HG03066 (cell line): ENCODE measurements around the gene CHD5.
"Not testable (repeated sequence)": the region's sequence is repeated elsewhere in the genome, so short reads cannot be mapped to it uniquely, and the experiment has no call there.

Experiments
- ATAC-seq: cut with Tn5 transposase; IDR thresholded peaks from one replicate; pipeline ENCODE4 v1.9.1; 2021; ENCODE audit warnings: low read depth; ENCODE audit not compliant: unreplicated experiment

CHD5 gene

DNA sequence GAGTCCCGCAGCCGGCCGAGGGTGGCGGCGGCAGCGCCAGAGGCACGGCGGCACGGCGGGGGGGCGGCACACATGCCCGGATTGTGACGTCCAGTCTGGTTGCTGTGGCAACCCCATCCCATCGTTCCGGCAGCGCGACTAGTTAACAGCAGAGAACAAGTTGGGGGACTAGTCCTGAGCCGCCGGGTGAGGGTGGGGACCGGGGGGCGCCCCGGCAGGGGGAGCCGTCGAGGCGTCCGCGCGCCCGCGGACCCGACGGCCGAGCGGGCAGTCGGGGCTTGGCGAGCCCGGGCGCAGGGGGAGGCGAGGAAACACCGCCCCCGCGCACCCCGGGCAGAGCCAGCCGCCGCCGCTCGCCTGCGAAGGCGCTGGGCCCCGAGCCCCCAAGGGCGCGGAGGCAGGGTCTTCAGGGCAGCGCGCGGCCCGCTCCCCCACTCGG is at the start of gene CHD5:
TSS of gene CHD5 (minus strand) at position 54 of the 439 bp plus-strand sequence. CDS start 298 bp downstream, outside the sequence.
- no peak for ATAC-seq

DNA sequence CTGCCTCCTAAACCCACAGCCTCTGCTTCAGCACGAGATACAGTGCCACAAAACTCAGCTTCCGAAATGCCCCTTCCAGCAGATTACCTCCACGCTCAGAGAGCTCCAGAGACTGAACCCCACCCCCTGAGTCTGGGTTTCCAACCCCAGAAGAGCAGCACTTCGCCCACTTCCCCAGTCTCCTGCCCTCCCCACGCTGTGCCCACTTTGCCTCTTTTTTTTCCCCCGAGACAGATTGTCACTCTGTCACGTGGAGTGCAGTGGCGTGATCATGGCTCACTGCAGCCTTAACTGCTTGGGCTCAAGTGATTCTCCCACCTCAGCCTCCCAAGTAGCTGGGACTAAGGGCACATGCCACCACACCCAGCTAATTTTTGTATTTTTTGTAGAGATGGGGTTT is 45.5 kb upstream of the CHD5 start:
- no peak for ATAC-seq

DNA sequence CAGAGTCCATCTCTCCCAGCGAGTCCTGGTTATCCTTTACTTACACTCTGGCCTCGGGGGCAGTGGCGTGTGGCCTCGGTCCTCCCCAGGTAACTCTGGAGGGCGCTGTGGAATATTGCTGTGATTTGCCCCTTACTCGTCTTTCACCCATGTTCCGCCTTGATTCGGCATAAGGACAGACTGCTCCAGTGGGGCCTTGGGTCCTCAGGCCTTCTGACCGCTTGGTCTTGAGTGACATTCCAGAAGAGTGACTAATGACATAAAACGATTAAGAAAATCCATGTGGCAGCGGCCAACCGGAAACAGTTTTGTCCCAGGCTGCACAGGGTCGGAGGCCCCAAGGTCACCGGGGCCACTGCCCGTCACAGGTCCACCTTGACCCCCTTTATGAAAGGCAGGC is 44.6 kb upstream of the CHD5 start:
- no peak for ATAC-seq

DNA sequence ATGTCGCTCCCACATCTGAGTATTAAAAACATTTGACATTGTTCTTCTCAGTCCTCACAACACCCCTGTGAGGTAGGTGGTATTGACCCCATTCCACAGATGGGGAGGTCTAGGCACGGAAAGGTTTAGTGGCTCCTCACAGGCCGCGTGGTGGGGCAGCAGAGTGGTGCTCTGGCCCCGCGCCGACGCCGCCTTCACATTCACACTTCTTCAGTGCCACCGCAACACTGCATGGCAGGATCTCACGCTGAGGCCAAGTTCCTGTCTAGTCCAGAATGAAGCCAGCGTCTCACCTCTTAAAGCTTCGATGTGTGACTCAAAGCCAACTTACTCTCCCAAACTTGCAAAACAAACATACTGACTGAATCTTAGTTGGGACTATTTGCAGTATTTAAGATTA is 43.5 kb upstream of the CHD5 start:
- no peak for ATAC-seq

DNA sequence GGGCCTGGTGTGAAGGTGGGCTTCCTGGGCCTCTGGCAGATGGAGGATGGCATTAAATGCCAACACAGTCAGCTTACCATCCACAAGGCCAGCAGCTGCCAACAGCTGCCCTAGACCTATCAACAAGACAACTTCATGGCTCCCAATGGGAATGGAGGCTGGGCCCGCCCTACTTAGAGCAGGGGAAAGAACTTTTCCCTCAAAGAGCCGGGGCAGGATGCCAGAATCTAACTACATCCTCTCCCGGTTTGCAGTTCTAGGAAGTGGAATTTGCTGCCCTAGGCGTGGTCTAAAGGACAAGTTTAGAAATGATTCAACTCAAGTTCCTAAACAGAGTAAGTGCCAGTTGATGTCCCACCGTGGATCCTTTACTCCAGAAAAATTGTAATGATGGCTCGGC is 42.5 kb upstream of the CHD5 start:
- ATAC-seq = no peak

DNA sequence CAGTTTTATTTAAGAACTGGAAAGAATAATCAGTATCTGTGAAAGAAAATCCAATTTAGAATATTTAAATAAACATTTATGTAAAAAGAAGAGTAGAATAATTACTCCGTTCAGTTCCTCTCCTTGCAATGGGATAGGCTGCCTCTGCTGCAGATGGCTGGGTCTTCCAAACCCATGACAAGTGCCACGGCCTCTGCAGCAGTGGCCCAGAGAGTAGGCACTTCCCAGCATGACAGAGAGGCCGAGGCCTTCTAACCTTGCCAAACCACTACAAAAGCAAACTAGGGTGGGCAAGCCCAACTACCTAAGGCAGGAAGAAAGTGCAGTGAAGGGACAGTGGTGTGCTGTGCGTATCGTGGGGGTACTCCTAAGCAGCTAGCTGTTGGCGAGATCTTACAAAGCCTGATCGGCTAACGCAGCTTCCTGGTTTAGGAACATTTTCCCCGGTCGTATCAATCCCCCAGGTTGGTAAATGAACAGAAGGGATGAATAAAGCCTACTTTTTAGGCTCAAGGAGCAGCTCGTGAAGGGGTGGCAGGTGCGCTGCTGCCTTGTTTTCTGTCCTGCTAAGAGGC is 41.2 kb upstream of the CHD5 start:
- no peak for ATAC-seq

DNA sequence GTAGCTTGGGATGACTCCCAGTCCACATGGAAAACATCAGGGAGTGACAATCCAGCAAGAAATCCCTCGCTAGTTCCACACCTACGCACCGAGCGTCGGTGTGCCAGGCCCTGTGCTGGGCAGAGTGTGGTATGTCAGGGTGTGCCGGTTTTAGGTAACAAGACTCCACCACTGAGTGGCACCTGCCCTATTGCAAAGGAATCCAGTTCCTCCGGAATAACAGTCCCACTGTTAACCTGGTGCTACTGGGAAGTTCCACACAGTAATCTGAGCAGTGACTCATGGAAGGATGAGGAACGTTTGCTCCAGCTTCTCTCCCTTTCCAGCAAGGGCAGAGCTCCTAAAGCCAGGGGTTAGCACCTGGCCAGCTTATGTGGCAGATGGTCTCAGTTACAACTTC is 40.1 kb upstream of the CHD5 start:
- no peak for ATAC-seq

DNA sequence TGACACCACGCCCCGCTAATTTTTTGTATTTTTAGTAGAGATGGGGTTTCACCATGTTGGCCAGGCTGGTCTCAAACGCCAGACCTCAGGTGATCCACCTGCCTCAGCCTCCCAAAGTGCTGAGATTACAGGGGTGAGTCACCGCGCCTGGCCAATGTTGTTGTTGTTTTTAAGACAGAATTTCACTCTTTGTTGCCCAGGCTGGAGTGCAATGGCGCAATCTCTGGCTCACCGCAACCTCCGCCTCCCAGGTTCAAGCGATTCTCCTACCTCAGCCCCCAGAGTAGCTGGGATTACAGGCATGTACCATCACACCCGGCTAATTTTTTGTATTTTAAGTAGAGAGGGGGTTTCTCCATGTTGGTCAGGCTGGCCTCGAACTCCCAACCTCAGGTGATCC is 39.5 kb upstream of the CHD5 start:
- ATAC-seq = not testable (repeated sequence)

DNA sequence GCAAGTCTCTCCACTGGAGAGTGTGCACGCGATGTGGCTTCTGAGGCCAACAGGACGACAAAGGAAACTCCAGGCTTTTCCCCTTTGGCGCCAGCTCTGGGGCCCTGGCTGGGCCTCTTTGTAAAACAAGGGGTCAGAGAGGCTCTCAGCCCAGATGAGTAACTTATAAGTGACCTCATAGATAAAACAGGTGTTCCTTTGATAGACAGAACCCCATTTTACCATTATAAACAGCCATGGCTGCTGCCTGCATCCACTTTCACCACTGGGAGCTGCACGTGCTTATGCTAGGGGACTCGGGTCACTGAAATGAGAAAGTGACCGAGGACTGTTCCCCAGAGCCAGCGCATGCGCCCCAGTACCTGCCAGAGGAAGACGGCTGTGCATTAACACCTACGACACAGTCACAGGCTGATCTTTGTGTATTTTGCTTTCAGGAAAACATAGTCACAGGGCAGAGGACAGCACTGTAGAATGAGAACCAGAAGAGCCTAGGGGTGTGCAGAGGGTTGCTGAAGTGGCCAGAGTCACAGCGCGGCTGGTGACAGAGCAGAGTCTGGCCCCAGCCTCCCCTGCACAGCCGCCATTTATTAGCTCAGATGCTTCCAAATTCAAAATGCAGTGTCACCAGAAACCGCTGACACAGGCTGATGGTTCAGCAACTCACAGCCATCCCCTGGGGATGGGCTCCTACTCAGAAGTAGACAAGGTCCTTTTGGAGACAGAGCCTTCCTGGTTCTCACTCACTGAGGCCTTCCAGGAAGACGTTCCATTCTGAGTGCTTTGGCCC is 38.4 kb upstream of the CHD5 start:
- no peak for ATAC-seq

DNA sequence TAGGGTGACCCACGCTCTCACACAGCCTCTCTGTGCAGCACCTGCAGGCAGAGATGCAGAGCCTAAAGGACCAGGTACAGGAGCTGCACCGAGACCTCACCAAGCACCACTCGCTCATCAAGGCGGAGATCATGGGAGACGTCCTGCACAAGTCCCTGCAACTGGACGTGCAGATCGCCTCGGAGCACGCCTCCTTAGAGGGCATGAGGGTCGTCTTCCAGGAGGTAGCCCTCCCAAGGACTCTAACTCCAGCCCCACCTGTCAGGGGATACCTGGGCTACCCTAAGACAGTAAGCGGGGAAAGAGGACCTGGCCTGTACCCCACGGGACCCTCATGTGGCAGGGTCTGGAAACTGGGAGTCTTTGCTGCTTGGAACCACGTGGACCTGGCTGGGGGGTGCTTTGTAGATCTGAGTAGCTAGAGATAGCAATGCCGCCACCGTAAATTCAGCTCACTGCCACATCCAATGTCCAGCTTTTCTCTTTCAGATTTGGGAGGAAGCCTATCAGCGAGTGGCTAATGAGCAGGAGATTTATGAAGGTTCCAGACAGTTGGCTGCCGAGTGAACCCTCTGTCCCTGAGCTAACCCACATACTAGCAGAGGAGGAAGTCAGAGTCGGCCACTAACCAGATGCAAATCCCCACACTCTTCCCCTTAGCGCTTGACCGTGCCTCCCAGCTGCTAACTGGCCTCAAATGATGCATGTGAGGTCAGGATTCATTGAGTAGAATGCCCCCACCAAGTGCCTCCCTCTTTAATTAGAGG is 32.3 kb upstream of the CHD5 start:
- no peak for ATAC-seq

DNA sequence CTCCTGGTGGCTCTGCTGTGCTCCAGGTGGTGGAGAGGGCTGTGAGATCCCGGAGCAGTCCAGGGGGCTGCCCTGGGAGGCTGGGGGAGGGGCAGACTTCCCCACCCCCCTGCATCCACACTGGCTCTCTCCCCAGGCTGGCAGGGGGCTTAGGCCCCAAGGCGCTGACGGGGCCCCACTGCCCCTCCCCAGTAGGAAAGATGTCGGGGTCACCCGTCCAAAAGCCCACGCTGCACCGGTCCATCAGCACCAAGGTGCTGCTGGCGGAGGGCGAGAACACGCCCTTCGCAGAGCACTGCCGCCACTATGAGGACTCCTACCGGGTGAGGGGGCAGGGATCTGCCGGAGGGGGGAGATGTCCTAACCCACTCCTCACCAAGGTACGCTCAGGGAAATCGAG is 31.6 kb upstream of the CHD5 start:
- no peak for ATAC-seq

DNA sequence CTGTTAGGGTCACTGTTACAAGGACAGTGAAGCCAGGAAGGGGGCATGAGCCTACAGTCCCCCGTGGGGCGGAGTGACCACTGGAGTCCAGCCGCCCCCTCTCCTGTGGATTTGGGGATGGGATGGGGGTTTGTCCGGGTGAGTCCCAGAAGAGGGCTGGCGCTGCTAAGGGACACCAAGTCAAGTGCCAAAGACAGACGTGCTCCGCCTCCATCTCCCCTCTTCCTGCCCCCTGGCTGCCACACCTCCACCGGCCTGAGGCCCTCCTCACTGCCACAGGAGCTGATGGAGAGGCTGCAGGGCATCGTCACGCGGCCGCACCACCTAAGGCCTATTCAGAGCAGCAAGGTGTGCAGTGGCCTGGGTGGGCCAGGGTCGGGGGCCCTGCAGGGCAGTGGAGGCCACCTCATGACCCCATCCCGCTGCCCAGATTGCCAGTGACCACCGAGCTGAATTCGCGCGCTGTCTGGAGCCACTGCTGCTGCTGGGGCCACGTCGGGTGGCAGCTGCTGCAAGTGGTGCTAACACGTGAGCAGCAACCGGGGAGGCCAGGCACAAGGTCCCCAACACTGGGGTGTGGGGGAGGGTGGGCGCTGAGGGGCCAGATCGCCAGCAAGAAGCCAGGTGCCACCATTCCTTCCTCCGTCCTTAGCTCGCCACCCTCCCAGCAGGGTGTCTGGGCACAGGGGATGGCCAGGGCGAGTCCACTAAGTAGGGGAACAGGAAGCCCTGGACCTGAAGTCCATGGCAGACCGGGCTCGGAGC is 30.7 kb upstream of the CHD5 start:
- no peak for ATAC-seq

DNA sequence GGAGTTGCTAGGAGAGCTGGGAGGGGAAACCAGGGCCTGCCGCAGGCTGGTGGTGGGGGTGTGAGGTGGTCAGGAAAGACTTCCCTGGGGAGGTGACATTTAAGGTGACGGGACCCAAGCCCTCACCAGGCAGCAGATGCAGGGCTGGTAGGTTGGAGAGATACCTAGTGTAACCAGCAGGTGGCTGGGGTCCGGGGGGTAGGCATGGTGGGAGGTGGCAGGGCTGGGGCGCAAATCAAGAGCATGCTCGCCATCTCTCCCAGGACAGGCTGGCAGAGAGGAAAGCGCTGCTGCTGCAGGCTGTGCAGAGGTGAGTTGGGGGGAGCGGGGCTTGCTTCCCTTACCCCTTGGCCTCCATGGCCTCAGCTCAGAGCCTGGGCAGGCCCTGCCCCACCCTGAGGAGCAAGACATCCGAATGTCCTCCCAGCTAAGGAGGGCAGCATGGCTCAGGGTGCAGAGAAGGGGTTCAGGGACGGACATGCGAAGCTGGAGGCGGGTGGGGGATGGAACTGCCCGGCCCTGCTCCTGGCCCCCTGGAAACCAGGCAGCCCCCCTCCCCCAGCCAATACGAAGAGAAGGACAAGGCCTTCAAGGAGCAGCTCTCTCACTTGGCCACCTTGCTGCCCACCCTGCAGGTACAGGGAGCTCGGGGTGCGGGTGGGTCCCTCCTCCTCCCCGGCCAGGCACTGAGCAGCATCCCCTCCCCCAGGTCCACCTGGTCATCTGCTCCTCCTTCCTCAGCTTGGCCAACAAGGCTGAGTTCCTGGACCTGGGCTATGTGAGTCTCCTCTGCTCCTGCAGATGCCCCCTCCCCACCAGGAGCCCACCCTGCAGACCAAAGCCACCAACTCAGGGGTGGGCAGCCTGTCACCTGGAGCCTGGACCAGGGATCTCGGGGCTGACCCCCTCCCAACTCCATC is 29.8 kb upstream of the CHD5 start:
- ATAC-seq = no peak

DNA sequence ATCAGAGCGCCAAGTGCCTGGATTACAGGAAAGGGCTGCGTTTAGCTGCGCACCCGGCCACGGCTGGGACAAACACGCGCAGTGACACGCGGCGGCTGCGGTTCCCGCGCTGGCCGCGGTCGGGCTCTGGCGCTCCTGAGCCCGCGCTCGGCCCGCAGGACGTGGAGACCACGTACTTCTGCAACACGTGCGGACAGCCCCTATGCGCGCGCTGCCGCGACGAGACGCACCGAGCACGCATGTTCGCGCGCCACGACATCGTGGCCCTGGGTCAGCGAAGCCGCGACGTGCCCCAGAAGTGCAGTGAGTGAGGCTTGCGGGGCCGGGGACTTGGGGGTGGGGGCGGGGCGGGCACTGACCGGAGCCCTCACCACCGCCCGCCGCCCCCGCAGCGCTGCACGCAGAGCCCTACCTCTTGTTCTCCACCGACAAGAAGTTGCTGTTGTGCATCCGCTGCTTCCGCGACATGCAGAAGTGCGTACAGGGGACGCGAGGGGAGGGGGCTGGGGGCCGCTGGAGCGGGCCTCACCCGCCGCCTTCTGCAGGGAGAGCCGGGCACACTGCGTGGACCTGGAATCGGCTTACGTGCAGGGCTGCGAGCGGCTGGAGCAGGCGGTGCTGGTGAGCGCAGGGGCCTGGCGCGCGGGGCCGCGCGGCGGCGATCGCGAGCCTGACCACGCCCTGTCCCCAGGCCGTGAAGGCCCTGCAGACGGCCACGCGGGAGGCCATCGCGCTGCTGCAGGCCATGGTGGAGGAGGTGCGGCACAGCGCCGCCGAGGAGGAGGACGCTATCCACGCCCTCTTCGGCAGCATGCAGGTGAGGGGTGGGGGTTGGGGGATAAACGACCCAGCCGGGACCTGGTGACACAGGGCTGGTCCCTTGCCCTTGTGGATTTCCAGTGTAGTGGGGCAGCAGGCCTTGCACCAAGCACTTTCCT is 28.9 kb upstream of the CHD5 start:
- no peak for ATAC-seq

DNA sequence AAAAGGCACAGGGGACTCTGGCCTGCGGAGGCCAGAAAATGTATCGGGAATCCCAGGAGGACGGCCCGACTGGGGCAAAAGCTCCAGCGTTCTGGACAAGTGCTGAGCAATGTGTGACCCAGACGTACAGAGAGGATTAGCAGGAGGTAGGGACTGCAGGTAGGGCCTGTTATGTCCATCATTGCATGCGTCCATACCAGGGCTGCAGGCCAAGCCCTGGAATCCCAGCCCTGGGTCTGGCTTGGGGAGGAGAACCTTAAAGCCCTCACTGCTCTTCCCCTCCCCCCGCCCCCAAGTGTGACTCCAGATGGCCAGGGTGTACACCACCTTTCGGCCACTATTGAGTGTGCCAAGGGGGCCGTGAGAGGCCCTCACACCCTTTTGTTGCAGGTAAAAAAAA is 27.8 kb upstream of the CHD5 start:
- ATAC-seq = no peak

DNA sequence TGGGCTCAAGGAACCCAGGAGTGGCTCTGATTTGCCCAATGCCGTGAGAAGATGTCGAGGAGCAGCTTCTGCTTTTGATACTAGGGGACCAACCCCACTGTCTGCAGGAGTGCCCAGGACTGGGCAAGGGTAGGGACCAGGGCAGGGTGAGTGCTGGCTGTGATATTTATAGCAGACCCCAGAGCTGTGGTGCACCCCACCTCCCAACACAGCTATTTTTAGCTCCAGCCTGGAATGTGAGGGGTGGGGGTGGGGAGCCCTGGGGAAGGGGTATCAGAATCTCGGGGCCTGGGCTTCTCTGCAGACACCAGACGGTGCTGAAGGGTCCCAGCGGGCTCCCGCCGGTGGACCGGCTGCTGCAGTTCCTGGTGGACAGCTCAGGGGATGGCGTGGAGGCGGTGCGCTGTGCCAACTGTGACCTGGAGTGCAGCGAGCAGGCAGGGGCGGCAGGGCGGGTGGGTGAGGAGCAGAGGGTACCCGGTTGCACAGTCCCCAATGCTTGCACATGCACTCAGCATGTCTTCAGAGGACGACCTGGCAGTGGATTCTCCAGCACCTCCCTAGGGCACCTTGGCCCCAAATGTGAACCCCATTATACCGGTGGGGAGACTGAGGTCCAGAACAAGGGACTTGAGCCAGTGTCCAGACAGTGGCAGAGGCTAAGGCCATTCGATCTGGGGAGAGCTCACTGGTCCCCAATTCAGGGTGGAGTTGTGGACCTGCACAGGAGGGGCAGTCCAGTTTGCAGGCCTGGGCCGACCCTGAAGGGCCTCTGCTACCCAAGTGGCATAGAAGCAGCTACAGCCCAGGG is 27.2 kb upstream of the CHD5 start:
- ATAC-seq = no peak

DNA sequence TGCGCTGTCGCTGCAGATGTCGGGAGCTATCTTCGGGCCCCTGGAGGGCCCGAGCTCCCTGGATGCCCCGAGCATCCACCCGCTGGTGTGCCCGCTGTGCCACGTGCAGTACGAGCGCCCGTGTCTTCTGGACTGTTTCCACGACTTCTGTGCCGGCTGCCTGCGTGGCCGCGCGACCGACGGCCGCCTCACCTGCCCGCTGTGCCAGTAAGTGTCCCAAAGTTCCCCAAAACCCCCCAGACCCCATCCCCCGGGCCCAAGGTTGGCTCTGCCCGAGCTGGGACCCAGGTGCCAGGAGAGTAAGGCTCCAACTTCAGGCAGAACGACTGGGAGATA is 26.4 kb upstream of the CHD5 start:
- ATAC-seq = no peak

DNA sequence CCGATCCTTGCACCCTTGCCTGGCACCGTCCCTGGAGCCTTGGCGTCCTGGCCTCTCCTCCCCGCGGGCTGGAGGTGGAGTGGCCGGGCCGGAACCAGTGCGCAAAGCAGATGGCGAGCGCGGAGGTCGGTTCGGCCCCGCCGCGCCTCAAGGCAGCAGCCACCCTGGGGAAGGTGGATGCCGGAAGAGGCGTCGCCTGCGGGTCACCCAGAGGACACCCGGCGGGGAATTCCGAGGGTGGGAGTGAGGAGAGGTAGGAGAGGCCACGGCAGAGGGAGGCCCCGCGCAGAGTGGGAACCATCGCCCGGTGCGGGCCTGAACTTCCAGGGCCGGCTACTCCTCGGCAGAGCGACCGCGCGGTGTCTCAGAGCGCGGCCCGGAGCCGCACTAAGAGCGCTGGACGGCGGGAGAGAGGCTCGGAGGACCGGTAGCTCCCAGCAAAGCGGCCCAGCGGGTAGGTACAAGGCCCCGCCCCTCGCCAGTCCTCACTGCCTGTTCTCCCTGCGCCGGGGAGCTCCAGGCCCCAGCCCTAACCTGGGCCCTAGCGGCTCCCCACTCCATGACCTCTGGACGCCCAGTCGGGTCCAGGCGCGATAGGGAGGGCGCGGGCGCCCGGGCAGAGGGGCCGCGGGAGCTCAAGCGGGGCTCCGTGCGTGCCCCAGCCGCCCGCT is 25.9 kb upstream of the CHD5 start, which contains the start of gene RNF207:
TSS of gene RNF207 (plus strand) at position 271 of the 671 bp plus-strand sequence. CDS start 417 bp downstream, outside the sequence.
- ATAC-seq = peak; percentile 54
